MM.1S (cell line): Measurements from ENCODE around the gene VDAC1.
"Not testable (repeated sequence)": the region's sequence is repeated elsewhere in the genome, so short reads cannot be mapped to it uniquely, and the experiment has no call there.

ENCODE experiments used
- DNase-seq: peaks from one replicate; pipeline ENCODE4 v3.0.0-alpha.2; 2015
- H2AFZ ChIP-seq: fragments of 300-600 bp; sonication (generic); 2 replicates; pipeline ENCODE4 v1.6.0; 2016; ENCODE audit warnings: antibody characterized with exemption, low read length
- H3F3A ChIP-seq: fragments of 300-600 bp; sonication (generic); 2 replicates; pipeline ENCODE4 v1.6.1; 2016; ENCODE audit warnings: mild to moderate bottlenecking, antibody characterized with exemption, low read length, moderate library complexity, mixed read lengths; ENCODE audit not compliant: insufficient read depth
- H3K27ac ChIP-seq: fragments of 300-600 bp; sonication (generic); 2 replicates; pipeline ENCODE4 v1.5.1; 2016; ENCODE audit warnings: mild to moderate bottlenecking, low read length
- H3K27me3 ChIP-seq: fragments of 300-600 bp; sonication (generic); replicated peaks from 2 replicates; pipeline ENCODE4 v1.6.0; 2016; ENCODE audit warnings: low read length; ENCODE audit not compliant: insufficient read depth
- H3K36me3 ChIP-seq: fragments of 300-600 bp; sonication (generic); replicated peaks from 2 replicates; pipeline ENCODE4 v1.6.1; 2016; ENCODE audit warnings: mild to moderate bottlenecking, low read length, mixed read lengths; ENCODE audit not compliant: insufficient read depth
- H3K4me1 ChIP-seq: fragments of 300-600 bp; sonication (generic); 2 replicates; pipeline ENCODE4 v1.6.1; 2016; ENCODE audit warnings: low read length, mixed read lengths
- H3K4me2 ChIP-seq: fragments of 300-600 bp; sonication (generic); 2 replicates; pipeline ENCODE4 v1.6.0; 2016; ENCODE audit warnings: low read depth, low read length
- H3K4me3 ChIP-seq: fragments of 300-600 bp; sonication (generic); 2 replicates; pipeline ENCODE4 v1.5.1; 2016; ENCODE audit warnings: low read length, mixed read lengths
- H3K79me2 ChIP-seq: fragments of 300-600 bp; sonication (generic); 2 replicates; pipeline ENCODE4 v1.6.1; 2016; ENCODE audit warnings: mixed run types, low read length, mixed read lengths
- H3K9ac ChIP-seq: fragments of 300-600 bp; sonication (generic); 2 replicates; pipeline ENCODE4 v1.6.1; 2016; ENCODE audit warnings: low read length, mixed read lengths
- H3K9me2 ChIP-seq: fragments of 300-600 bp; sonication (generic); replicated peaks from 2 replicates; pipeline ENCODE4 v1.6.1; 2016; ENCODE audit warnings: mild to moderate bottlenecking, low read length, mixed read lengths; ENCODE audit not compliant: insufficient read depth
- H3K9me3 ChIP-seq: fragments of 300-600 bp; sonication (generic); replicated peaks from 2 replicates; pipeline ENCODE4 v1.6.1; 2016; ENCODE audit warnings: mild to moderate bottlenecking, low read length, mixed read lengths; ENCODE audit not compliant: insufficient read depth
- H4K20me1 ChIP-seq: fragments of 300-600 bp; sonication (generic); 2 replicates; pipeline ENCODE4 v1.6.1; 2016; ENCODE audit warnings: mild to moderate bottlenecking, low read length, moderate library complexity, mixed read lengths; ENCODE audit not compliant: insufficient read depth
- CTCF ChIP-seq: fragments of 300-600 bp; sonication (generic); IDR thresholded peaks from 2 replicates; pipeline ENCODE4 v1.5.1; 2016; ENCODE audit warnings: antibody characterized with exemption, low read length, mixed read lengths
- EZH2 ChIP-seq: fragments of 300-600 bp; sonication (generic); optimal IDR thresholded peaks from 2 replicates; pipeline ENCODE3; 2017; ENCODE audit warnings: low read depth, mild to moderate bottlenecking, antibody characterized with exemption, low read length, mixed read lengths
- EZH2phosphoT487 ChIP-seq: fragments of 300-600 bp; sonication (generic); IDR thresholded peaks from 2 replicates; pipeline ENCODE4 v1.6.1; 2018; ENCODE audit warnings: antibody characterized with exemption, low read length

VDAC1 gene

GRCh38 chr5:134034326-134034725, 29.6 kb upstream of the VDAC1 start:
- no peak for DNase-seq
- no peak overlapping the region for H2AFZ ChIP-seq
- no peaks in the 10 kb centered on the region for H4K20me1 ChIP-seq
- no peaks in the 10 kb centered on the region for H3K27me3 ChIP-seq
- no peak overlapping the region for H3K9ac ChIP-seq
- no peaks in the 10 kb centered on the region for H3K79me2 ChIP-seq
- no peak overlapping the region for H3K4me3 ChIP-seq
- H3K9me2 ChIP-seq = no peaks in the 10 kb centered on the region
- no peak overlapping the region for H3K4me2 ChIP-seq
- no peaks in the 10 kb centered on the region for H3K4me1 ChIP-seq
- no peak overlapping the region for H3K27ac ChIP-seq
- TF ChIP-seq EZH2phosphoT487 = no peak
- no peaks in the 10 kb centered on the region for H3K9me3 ChIP-seq
- no peaks in the 10 kb centered on the region for H3K36me3 ChIP-seq
- H3F3A ChIP-seq = no peaks in the 10 kb centered on the region

GRCh38 chr5:134030303-134030964, 25.7 kb upstream of the VDAC1 start:
- not testable (repeated sequence) for DNase-seq, H3K79me2 ChIP-seq, H3K27me3 ChIP-seq, H3K9me2 ChIP-seq, H3K9me3 ChIP-seq, H3K4me1 ChIP-seq, H3K4me2 ChIP-seq, H4K20me1 ChIP-seq, H3K36me3 ChIP-seq, H2AFZ ChIP-seq, H3K4me3 ChIP-seq, H3K27ac ChIP-seq, H3K9ac ChIP-seq, H3F3A ChIP-seq

GRCh38 chr5:134029156-134029555, 24.4 kb upstream of the VDAC1 start:
- no peak overlapping the region for H3K4me3 ChIP-seq
- no peaks in the 10 kb centered on the region for H3K9me3 ChIP-seq
- no peaks in the 10 kb centered on the region for H3K36me3 ChIP-seq
- H3K79me2 ChIP-seq = no peaks in the 10 kb centered on the region
- no peaks in the 10 kb centered on the region for H3K9me2 ChIP-seq
- H3K27me3 ChIP-seq = no peaks in the 10 kb centered on the region
- TF ChIP-seq EZH2phosphoT487 = no peak
- TF ChIP-seq CTCF = no peak
- TF ChIP-seq EZH2 = no peak
- no peaks in the 10 kb centered on the region for H3K4me1 ChIP-seq
- no peak overlapping the region for H3K4me2 ChIP-seq
- no peak overlapping the region for H2AFZ ChIP-seq
- H4K20me1 ChIP-seq = no peaks in the 10 kb centered on the region
- no peak for DNase-seq
- no peak overlapping the region for H3K9ac ChIP-seq
- no peak overlapping the region for H3K27ac ChIP-seq
- no peaks in the 10 kb centered on the region for H3F3A ChIP-seq

GRCh38 chr5:134028496-134028895, 23.7 kb upstream of the VDAC1 start:
- no peak overlapping the region for H2AFZ ChIP-seq
- no peaks in the 10 kb centered on the region for H3K4me1 ChIP-seq
- H3K4me3 ChIP-seq = no peak overlapping the region
- DNase-seq = no peak
- no peak overlapping the region for H3K27ac ChIP-seq
- no peaks in the 10 kb centered on the region for H4K20me1 ChIP-seq
- no peaks in the 10 kb centered on the region for H3K36me3 ChIP-seq
- H3K9me2 ChIP-seq = no peaks in the 10 kb centered on the region
- H3K4me2 ChIP-seq = no peak overlapping the region
- no peaks in the 10 kb centered on the region for H3F3A ChIP-seq
- H3K79me2 ChIP-seq = no peaks in the 10 kb centered on the region
- no peak for TF ChIP-seq CTCF
- no peak overlapping the region for H3K9ac ChIP-seq
- no peaks in the 10 kb centered on the region for H3K27me3 ChIP-seq
- no peaks in the 10 kb centered on the region for H3K9me3 ChIP-seq
